Parathyroid adenoma (tissue), 2 donors: ENCODE data around the gene MAGEA2.
"Not testable (repeated sequence)": the region's sequence is repeated elsewhere in the genome, so short reads cannot be mapped to it uniquely, and the experiment has no call there.

Source experiments
- H2AFZ ChIP-seq: fragments of 300-600 bp; sonication (generic); one replicate; pipeline ENCODE4 v1.7.0; 2017; ENCODE audit warnings: antibody characterized with exemption, mild to moderate bottlenecking
- H3K27ac ChIP-seq: fragments of 300-600 bp; sonication (generic); one replicate; pipeline ENCODE4 v1.7.0; 2017
- H3K27me3 ChIP-seq: fragments of 300-600 bp; sonication (generic); one replicate; pipeline ENCODE4 v1.7.0; 2017; ENCODE audit warnings: low read length; ENCODE audit not compliant: control insufficient read depth, insufficient read depth
- H3K36me3 ChIP-seq: fragments of 300-600 bp; sonication (generic); one replicate; pipeline ENCODE4 v1.7.0; 2017; ENCODE audit warnings: low read length; ENCODE audit not compliant: control insufficient read depth, insufficient read depth
- H3K4me1 ChIP-seq: fragments of 300-600 bp; sonication (generic); one replicate; pipeline ENCODE4 v1.7.0; 2017; ENCODE audit warnings: control low read depth
- H3K4me2 ChIP-seq: fragments of 300-600 bp; sonication (generic); one replicate; pipeline ENCODE4 v1.7.0; 2017; ENCODE audit warnings: low read length
- H3K4me3 ChIP-seq: fragments of 300-600 bp; sonication (generic); one replicate; pipeline ENCODE4 v1.7.0; 2017; ENCODE audit warnings: low read depth, low read length
- H3K79me2 ChIP-seq: fragments of 300-600 bp; sonication (generic); one replicate; pipeline ENCODE4 v1.7.0; 2017; ENCODE audit warnings: control low read depth
- H3K9ac ChIP-seq: fragments of 300-600 bp; sonication (generic); one replicate; pipeline ENCODE4 v1.7.0; 2017; ENCODE audit warnings: mild to moderate bottlenecking
- H3K9me3 ChIP-seq: fragments of 300-600 bp; sonication (generic); one replicate; pipeline ENCODE4 v1.7.0; 2017; ENCODE audit warnings: low read length; ENCODE audit not compliant: control insufficient read depth
- TF ChIP-seq, protein P1 (sequence below): fragments of 300-600 bp; sonication (generic); IDR thresholded peaks from one replicate; pipeline ENCODE4 v1.7.0; 2017; ENCODE audit warnings: antibody characterized with exemption, mild to moderate bottlenecking
- donor health status: primary hyperparathyroidism.

Gene MAGEA2

DNA sequence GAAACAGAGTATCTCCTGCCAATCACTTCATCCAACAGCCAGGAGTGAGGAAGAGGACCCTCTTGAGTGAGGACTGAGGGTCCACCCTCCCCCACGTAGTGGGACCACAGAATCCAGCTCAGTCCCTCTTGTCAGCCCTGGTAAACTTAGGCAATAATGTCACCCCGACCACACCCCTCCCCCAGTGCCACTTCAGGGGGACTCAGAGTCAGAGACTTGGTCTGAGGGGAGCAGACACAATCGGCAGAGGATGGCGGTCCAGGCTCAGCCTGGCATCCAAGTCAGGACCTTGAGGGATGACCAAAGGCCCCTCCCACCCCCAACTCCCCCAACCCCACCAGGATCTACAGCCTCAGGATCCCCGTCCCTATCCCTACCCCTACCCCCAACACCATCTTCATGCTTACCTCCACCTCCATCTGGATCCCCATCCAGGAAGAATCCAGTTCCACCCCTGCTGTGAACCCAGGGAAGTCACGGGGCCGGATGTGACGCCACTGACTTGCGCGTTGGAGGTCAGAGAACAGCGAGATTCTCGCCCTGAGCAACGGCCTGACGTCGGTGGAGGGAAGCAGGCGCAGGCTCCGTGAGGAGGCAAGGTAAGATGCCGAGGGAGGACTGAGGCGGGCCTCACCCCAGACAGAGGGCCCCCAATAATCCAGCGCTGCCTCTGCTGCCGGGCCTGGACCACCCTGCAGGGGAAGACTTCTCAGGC lies 20.2 kb downstream of the MAGEA2 start, which contains the start of the genes CSAG1 and MAGEA12:
Gene CSAG1, minus strand, starts transcription at position 461 of the 715 bp plus-strand sequence. CDS start 1,261 bp downstream, outside the sequence.
Gene MAGEA12, plus strand, starts transcription at position 497 of the 715 bp plus-strand sequence. CDS start 2,405 bp downstream, outside the sequence.
- H3K79me2 ChIP-seq: no peaks in the 10 kb centered on the region
- TF ChIP-seq, protein P1, sequence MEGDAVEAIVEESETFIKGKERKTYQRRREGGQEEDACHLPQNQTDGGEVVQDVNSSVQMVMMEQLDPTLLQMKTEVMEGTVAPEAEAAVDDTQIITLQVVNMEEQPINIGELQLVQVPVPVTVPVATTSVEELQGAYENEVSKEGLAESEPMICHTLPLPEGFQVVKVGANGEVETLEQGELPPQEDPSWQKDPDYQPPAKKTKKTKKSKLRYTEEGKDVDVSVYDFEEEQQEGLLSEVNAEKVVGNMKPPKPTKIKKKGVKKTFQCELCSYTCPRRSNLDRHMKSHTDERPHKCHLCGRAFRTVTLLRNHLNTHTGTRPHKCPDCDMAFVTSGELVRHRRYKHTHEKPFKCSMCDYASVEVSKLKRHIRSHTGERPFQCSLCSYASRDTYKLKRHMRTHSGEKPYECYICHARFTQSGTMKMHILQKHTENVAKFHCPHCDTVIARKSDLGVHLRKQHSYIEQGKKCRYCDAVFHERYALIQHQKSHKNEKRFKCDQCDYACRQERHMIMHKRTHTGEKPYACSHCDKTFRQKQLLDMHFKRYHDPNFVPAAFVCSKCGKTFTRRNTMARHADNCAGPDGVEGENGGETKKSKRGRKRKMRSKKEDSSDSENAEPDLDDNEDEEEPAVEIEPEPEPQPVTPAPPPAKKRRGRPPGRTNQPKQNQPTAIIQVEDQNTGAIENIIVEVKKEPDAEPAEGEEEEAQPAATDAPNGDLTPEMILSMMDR: no peak
- H3K9ac ChIP-seq: no peak within 1 kb of the TSS
- no peaks in the 10 kb centered on the region for H3K4me1 ChIP-seq
- H3K9me3 ChIP-seq: no peaks in the 10 kb centered on the region
- H3K27me3 ChIP-seq: no peaks in the 10 kb centered on the region
- no peak within 1 kb of the TSS for H3K4me2 ChIP-seq
- H3K4me3 ChIP-seq: no peak within 1 kb of the TSS
- H2AFZ ChIP-seq: no peak within 1 kb of the TSS
- H3K27ac ChIP-seq: no peak within 1 kb of the TSS
- no peaks in the 10 kb centered on the region for H3K36me3 ChIP-seq

DNA sequence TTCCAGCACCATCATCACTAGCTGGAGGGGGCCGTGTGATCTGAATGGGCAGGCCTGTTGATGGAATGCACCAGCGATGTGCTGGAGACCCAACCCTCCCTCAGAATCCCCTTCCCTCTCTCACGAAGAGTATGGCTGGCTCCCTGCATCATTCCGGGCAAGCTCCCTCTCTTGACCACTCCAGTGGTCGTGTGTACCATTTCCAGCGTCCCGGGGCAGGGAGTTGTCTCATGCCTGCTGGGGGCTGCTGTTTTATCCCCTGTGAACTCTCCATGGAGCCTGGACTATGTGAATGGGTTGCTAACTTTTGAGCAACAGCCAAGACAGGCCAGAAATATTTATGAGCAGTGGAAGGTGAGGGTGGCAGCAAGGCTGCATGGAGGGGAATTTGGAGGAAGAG lies 28.2 kb downstream of the MAGEA2 start:
- TF ChIP-seq, protein P1: no peak
- H3K9me3 ChIP-seq: no peaks in the 10 kb centered on the region
- no peak overlapping the region for H3K4me3 ChIP-seq
- H3K4me2 ChIP-seq: no peak overlapping the region
- no peaks in the 10 kb centered on the region for H3K4me1 ChIP-seq
- H3K79me2 ChIP-seq: no peaks in the 10 kb centered on the region
- no peak overlapping the region for H3K9ac ChIP-seq
- no peak overlapping the region for H3K27ac ChIP-seq
- no peaks in the 10 kb centered on the region for H3K36me3 ChIP-seq
- H2AFZ ChIP-seq: no peak overlapping the region
- H3K27me3 ChIP-seq: no peaks in the 10 kb centered on the region

DNA sequence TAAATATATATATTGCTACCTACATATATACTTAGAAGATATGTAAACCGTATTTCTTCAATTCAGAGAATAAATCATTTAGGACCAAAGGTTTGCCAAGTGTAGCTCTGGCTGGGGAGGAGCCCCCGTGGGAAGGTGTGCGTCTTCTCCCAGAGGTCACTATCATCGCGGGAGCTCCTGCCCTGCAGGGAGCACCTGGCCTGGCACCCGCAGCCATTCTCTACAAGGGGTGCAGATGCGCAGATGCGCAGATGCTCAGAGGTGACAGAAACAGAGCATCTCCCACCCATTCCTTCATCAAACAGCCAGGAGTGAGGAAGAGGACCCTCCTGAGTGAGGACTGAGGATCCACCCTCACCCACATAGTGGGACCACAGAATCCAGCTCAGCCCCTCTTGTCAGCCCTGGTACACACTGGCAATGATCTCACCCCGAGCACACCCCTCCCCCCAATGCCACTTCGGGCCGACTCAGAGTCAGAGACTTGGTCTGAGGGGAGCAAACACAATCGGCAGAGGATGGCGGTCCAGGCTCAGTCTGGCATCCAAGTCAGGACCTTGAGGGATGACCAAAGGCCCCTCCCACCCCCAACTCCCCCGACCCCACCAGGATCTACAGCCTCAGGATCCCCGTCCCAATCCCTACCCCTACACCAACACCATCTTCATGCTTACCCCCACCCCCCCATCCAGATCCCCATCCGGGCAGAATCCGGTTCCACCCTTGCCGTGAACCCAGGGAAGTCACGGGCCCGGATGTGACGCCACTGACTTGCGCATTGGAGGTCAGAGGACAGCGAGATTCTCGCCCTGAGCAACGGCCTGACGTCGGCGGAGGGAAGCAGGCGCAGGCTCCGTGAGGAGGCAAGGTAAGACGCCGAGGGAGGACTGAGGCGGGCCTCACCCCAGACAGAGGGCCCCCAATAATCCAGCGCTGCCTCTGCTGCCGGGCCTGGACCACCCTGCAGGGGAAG lies 39.5 kb downstream of the MAGEA2 start, which contains the start of gene MAGEA2B:
Gene MAGEA2B, plus strand, starts transcription at position 814 of the 973 bp plus-strand sequence. CDS start 2,479 bp downstream, outside the sequence.
- not testable (repeated sequence) for H3K27ac ChIP-seq, H3K9ac ChIP-seq, H3K27me3 ChIP-seq, H3K4me2 ChIP-seq, H3K36me3 ChIP-seq, H3K9me3 ChIP-seq, H3K4me1 ChIP-seq, H3K4me3 ChIP-seq, H3K79me2 ChIP-seq, H2AFZ ChIP-seq

DNA sequence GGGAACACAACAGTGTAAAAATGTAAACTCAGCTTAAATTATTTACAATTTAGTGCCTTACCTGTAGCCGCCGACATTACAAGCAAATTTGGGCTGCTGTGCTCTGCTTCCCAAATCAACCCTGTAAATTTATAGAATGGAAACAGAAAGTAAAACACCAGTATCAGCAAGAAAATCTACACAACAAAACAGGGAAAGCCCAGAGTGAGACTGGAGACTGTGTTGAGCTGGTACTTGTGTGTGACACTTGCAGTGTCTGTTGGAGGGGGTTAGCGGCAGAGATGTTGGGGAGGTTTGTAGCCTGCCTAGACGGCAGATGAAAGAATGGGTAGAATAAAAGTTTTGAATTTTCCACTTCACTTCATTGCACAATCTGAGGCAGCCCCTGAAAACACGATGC lies 40.4 kb downstream of the MAGEA2 start:
- not testable (repeated sequence) for H3K27ac ChIP-seq, H3K9me3 ChIP-seq, H3K4me3 ChIP-seq, H3K4me2 ChIP-seq, H3K79me2 ChIP-seq, H3K4me1 ChIP-seq, H3K27me3 ChIP-seq, H3K9ac ChIP-seq, H3K36me3 ChIP-seq, H2AFZ ChIP-seq

DNA sequence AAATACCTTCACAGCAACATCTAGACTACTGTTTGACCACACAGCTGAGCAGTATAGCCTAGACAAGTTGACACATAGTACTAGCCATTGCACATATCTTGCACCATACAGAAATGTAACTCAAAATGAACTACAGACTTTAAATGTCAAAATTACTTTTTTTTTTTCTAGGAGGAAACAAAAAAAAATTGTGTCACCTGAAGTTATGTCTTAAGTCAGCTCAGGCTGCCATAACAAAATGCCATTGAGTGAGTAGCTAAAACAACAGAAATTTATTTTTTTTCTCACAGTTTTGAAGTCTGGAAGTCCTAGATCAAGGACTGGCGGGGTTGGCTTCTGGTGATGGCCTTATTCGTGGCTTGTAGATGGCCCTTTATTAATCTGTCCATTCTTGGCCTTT lies 44.5 kb downstream of the MAGEA2 start, which contains the start of gene CSAG2:
Gene CSAG2, minus strand, starts transcription at position 101 of the 400 bp plus-strand sequence. CDS start 161 bp downstream, outside the sequence.
- not testable (repeated sequence) for H3K9me3 ChIP-seq, H3K27ac ChIP-seq, H2AFZ ChIP-seq, H3K27me3 ChIP-seq, H3K4me2 ChIP-seq, H3K4me3 ChIP-seq, H3K4me1 ChIP-seq, H3K79me2 ChIP-seq, H3K36me3 ChIP-seq, H3K9ac ChIP-seq

DNA sequence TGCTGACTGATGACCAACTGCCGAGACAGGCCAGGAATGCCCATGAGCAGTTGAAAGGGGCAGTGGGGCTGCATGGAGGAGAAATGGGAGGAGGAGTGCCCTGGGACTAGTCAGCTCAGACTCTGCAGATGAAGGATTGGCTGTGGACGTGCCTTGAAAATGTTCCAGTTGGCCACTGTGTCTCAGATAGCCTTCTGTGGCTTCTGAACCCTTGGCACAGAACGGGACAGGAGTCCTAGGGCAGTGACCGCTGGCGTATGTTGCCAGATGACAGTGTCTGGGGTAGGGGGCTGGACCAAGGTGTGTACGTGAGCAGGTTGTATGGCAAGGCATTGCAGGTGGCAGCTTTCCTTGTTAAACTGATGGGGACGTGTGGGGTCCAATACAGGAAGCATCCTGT lies 47.1 kb downstream of the MAGEA2 start:
- not testable (repeated sequence) for H3K4me2 ChIP-seq, H3K9ac ChIP-seq, H2AFZ ChIP-seq, H3K4me1 ChIP-seq, H3K36me3 ChIP-seq, H3K9me3 ChIP-seq, H3K27ac ChIP-seq, H3K4me3 ChIP-seq, H3K27me3 ChIP-seq, H3K79me2 ChIP-seq

DNA sequence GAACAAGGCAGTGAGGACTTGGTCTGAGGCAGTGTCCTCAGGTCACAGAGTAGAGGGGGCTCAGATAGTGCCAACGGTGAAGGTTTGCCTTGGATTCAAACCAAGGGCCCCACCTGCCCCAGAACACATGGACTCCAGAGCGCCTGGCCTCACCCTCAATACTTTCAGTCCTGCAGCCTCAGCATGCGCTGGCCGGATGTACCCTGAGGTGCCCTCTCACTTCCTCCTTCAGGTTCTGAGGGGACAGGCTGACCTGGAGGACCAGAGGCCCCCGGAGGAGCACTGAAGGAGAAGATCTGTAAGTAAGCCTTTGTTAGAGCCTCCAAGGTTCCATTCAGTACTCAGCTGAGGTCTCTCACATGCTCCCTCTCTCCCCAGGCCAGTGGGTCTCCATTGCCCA lies 53.3 kb downstream of the MAGEA2 start:
- not testable (repeated sequence) for H3K27ac ChIP-seq, H3K36me3 ChIP-seq, H3K4me2 ChIP-seq, H3K27me3 ChIP-seq, H3K9ac ChIP-seq, H3K79me2 ChIP-seq, H3K4me1 ChIP-seq, H2AFZ ChIP-seq, H3K4me3 ChIP-seq, H3K9me3 ChIP-seq
